GM11168 (cell line): ENCODE measurements around the gene CCDC172.

Experiments used
- in situ Hi-C: fragments of 300-500 bp; cut with MboI; formaldehyde crosslinking; loops from one replicate; pipeline ENCODE4 v1.12.0; 2022; ENCODE audit warnings: low sequenced_read_pairs; ENCODE audit not compliant: unreplicated experiment

Gene CCDC172, protein sequence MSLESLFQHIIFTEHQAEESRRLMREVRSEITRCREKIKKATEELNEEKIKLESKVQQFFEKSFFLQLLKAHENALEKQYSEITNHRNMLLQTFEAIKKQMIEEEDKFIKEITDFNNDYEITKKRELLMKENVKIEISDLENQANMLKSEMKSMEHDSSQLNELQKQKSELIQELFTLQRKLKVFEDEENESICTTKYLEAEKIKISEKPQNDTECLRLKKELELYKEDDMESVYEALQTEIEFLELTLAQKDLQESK

GRCh38 chr10:116324227-116324950, at the start of gene CCDC172:
Gene CCDC172 (plus strand): TSS chr10:116324448. CDS start chr10:116325012, 564 bp downstream.
- in situ Hi-C loops = no loop called here

DNA sequence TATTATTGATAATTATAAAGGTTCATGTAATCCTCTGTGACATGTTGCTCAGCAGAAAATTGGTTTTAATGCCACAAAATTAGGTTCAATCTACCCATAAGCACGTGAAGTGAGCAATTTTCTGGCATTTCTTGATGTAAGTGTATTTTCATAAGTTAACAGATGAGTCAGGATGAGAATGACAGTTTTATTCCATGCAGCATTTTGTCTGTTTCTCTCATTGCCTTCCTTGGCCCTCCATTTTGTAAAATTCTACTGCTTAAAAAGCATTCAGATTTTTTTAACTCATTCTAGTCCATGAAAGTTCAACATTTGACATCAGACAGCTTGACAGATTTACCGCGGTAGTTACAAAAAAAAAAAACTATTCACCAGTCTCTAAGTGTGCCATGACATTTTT, 47.3 kb upstream of the CCDC172 start:
- in situ Hi-C loops = no loop called here

- in situ Hi-C loops = no loop called here
Measured at GRCh38 chr10:116278846-116279245, 45.4 kb upstream of the CCDC172 start.

DNA sequence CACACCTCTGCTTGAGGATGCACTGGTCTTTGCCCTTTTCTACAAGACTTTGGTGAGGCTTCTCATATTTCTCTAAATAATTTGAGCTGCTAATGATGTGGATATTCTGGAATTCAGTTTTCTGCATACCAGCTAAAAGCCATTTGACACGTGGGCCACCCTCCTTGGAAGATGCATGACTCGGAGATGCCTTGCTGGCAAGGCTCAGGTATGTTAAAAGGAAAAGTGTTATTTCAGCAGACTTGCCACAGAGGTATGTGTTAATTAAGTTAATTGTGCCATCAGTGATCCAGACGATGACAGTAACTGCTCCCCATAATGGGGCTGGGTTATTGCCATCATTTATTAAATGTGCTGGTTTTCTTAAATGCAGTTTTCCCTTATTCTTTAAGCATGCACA, 42.5 kb upstream of the CCDC172 start:
- in situ Hi-C loops = no loop called here

DNA sequence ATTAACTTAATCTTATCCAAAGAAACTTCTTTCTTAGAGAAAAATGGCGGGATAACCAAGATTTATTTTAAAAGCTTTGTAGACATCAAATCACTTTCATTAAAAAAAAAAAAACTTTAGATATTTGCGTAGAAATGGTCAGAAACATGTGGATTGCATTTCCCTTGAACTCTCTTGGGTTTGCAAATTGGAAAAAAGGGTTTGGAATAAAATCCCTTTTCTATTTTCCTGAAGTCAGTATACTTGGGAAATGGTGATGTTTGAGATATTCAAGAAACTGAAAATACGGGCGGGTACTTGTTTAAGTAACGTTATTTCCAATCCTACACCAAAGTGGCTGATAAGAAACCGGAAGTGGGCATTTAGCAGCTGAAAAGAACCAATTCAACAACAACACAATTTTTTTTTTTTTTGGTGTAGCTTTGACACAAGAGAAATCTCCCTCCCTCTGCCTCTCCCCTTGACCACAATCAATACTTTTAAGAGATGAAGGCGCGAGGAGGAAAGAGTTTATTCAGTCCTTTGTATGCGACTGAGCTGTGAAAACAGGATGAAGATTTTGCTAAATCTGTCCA, 37.5 kb upstream of the CCDC172 start:
- in situ Hi-C loops = no loop called here

GRCh38 chr10:116287906-116288501, 36.2 kb upstream of the CCDC172 start:
- in situ Hi-C loops = no loop called here

- in situ Hi-C loops = no loop called here
Measured at GRCh38 chr10:116289652-116290051, 34.6 kb upstream of the CCDC172 start.

- in situ Hi-C loops = no loop called here
Measured at GRCh38 chr10:116292493-116292892, 31.8 kb upstream of the CCDC172 start.

GRCh38 chr10:116296291-116296721, 27.9 kb upstream of the CCDC172 start:
- in situ Hi-C loops = no loop called here

DNA sequence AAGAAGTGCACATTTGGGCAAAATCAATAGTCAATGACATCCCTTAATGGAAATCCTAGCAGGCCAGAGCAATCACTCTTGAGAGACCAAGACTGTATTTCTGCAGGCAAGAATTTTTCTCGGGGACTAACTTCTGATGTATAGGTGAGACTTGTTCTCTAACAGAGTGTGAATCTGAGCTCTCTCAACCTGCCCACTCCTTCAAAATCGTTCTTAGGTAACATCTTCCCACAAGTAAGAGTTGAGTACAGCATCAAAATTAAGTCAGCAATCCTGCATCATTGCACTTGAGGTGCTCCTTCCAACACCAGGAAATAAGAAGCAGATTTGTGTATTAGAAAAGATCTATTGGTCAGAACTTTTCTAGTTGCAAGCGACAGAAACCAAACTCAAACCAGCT, 25.7 kb upstream of the CCDC172 start:
- in situ Hi-C loops = no loop called here

- in situ Hi-C loops = no loop called here
Measured at GRCh38 chr10:116300542-116300941, 23.7 kb upstream of the CCDC172 start.

DNA sequence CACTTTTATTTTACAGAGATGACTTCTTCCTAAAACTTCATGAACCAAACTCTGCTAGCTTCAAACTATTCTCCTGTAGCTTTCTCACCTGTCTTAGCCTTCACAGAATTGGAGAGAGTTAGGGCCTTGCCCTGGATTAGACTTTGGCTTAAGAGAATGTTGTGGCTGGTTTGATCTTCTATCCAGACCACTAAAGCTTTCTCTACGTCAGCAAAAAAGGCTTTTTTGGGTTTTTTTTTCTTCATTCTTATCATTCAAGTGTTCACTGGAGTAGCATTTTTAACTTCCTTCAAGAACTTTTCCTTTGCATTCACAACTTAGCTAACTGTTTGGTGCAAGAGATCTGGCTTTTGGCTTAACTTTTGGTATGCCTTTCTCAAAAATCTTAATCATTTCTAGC, 19.3 kb upstream of the CCDC172 start:
- in situ Hi-C loops = no loop called here

GRCh38 chr10:116306847-116307246, 17.4 kb upstream of the CCDC172 start:
- in situ Hi-C loops = no loop called here

DNA sequence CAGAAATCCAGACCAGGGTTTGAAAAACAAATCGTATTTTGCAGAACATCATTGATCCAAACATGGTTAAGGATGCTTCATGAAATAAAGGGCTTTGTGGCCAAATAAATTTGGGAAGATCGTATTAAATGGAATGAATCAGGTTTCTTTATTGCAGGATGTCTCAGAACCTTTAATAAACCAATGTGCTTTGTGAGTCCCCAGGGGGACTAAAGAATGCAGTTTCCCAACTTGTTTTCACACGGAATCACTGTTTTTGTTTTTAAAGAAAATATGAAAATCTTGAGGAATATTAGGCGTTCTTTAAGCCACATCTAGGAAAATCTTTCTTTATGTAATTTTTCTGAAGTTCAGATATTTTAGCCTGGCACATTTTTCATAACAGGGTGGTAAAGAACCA, 16.8 kb upstream of the CCDC172 start:
- in situ Hi-C loops = no loop called here

- in situ Hi-C loops = no loop called here
Measured at GRCh38 chr10:116311016-116311415, 13.2 kb upstream of the CCDC172 start.

DNA sequence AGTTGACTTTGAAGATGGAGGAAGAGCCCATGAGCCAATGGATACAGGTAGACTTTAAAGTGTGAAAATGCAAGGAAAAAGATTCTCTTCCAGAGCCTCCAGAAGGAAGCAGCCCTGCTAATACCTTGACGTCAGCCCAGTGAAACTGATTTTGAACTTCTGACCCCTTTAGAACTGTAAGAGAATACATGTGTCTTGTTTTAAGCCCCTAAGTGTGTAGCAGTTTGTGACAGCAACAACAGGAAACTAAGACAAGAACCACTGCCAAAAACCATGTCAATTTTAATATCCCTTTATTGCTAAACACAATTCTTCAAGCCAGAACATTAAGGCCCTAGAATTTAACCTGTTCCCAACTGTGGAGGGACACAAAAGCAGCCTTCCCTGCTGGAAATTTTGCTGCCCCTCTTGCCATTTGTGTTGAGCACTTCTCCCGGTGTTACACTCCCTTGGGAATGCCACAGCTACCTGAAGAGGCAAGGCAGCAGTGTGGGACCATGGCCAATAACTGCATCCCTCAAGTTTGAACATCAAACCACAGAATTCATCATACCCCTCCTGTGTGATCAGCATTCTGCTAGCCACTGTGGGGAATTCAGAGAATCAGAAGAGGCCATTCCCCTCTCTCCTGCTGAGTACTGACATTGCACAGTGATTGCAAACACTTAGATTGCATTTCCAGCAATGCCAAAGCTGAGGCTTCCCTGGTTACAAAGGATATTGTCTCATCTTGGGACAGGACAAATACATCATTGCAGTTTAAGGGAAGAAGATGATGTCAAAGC, 12.3 kb upstream of the CCDC172 start:
- in situ Hi-C loops = no loop called here

GRCh38 chr10:116312548-116312947, 11.7 kb upstream of the CCDC172 start:
- in situ Hi-C loops = no loop called here

DNA sequence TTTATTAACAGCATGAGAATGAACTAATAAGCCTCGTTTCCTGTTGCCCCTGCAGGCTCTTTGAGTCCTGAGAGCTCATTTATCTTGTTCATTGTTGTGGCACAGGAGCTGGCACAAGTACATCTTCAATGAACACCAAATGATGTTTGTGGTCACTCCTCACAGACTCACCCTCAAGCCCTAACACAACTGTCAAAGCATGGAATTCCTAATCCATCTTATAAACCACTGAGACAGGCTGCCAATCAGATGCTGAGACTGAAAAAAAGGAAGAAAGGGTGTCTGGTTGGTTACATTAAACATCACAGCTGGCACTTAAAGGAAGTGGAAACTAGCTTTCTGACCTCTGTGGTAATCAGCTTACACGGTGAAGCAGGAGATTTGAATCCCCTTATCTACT, 7.7 kb upstream of the CCDC172 start:
- in situ Hi-C loops = no loop called here

- in situ Hi-C loops = no loop called here
Measured at GRCh38 chr10:116324951-116325635, 845 bp downstream of the CCDC172 start.

DNA sequence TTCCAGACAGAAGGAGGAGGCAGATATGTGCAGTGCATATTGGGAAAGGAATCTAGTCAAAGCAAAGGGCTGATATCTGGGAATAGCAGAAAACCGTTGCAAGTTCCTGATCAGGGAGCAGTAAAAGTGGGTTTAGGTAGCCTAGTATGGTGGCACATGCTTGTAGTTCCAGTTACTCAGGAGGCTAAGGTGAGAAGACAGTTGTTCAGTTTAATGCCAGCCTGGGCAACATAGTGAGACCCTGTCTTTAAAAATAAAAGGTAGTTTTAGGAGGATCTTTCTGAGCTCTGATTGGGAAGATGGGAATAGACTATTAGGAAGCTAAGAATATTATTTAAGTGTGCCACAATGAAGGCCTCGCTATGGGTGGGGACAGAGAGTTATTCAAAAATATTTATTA, 1.7 kb downstream of the CCDC172 start:
- in situ Hi-C loops = no loop called here
